ENCODE results near the gene SCAF8.

GRCh38 chr6:154703124-154703523 lies 30.1 kb upstream of the SCAF8 start:
- no peak for TF ChIP-seq POLR2A (IDR thresholded peaks at IDR 0.05)
- no peak for TF ChIP-seq CTCF (IDR thresholded peaks at IDR 0.05)
